ENCODE measurements around the gene RAB35.

DNA sequence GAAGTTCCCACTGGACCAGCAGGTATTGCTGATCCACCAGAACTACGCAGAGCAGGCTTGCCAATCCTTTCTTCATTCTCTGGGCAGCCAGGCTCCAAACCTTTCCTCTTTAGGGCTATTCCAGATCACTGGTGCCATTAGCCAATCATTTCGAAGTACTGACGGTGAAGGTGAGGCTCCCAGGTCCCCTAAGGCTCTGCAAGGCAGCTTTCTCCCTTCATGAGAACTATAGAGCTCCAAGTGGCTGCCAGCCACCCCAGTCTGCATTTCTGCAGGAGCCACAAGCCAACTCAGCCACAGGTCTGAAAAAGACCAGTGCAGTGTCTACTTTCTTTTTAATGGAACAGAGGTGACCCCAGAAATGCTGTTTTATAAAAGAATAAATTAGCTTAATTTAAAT lies 48.7 kb downstream of the RAB35 start:
- no peak for TF ChIP-seq EZH2phosphoT487 (IDR thresholded peaks at IDR 0.05; ENCODE audit: borderline replicate concordance)
- TF ChIP-seq FOSL1 (IDR thresholded peaks at IDR 0.05; ENCODE audit: low read depth): no peak
- no peak for TF ChIP-seq RAD21 (IDR thresholded peaks at IDR 0.05; ENCODE audit: low read depth)
- TF ChIP-seq, protein P1, sequence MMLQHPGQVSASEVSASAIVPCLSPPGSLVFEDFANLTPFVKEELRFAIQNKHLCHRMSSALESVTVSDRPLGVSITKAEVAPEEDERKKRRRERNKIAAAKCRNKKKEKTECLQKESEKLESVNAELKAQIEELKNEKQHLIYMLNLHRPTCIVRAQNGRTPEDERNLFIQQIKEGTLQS (IDR thresholded peaks at IDR 0.05): no peak
